Smooth muscle cell of the umbilical artery (primary cell): Measurements from ENCODE around the gene RASIP1. TPM values are rescaled to one million over a fixed set of nuclear protein-coding genes. Genes with fewer than 3 reads are reported as not detected.

Experiments
- total RNA-seq: library from RNA; depleted of rRNA; stranded (reverse); fragments of >200 nt; gene quantifications from 2 replicates; pipeline ENCODE4 v1.2.3, GENCODE V29; 2014

RASIP1 gene, protein sequence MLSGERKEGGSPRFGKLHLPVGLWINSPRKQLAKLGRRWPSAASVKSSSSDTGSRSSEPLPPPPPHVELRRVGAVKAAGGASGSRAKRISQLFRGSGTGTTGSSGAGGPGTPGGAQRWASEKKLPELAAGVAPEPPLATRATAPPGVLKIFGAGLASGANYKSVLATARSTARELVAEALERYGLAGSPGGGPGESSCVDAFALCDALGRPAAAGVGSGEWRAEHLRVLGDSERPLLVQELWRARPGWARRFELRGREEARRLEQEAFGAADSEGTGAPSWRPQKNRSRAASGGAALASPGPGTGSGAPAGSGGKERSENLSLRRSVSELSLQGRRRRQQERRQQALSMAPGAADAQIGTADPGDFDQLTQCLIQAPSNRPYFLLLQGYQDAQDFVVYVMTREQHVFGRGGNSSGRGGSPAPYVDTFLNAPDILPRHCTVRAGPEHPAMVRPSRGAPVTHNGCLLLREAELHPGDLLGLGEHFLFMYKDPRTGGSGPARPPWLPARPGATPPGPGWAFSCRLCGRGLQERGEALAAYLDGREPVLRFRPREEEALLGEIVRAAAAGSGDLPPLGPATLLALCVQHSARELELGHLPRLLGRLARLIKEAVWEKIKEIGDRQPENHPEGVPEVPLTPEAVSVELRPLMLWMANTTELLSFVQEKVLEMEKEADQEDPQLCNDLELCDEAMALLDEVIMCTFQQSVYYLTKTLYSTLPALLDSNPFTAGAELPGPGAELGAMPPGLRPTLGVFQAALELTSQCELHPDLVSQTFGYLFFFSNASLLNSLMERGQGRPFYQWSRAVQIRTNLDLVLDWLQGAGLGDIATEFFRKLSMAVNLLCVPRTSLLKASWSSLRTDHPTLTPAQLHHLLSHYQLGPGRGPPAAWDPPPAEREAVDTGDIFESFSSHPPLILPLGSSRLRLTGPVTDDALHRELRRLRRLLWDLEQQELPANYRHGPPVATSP
- 0.74 and 0.89 TPM in 2 replicates for total RNA-seq

DNA sequence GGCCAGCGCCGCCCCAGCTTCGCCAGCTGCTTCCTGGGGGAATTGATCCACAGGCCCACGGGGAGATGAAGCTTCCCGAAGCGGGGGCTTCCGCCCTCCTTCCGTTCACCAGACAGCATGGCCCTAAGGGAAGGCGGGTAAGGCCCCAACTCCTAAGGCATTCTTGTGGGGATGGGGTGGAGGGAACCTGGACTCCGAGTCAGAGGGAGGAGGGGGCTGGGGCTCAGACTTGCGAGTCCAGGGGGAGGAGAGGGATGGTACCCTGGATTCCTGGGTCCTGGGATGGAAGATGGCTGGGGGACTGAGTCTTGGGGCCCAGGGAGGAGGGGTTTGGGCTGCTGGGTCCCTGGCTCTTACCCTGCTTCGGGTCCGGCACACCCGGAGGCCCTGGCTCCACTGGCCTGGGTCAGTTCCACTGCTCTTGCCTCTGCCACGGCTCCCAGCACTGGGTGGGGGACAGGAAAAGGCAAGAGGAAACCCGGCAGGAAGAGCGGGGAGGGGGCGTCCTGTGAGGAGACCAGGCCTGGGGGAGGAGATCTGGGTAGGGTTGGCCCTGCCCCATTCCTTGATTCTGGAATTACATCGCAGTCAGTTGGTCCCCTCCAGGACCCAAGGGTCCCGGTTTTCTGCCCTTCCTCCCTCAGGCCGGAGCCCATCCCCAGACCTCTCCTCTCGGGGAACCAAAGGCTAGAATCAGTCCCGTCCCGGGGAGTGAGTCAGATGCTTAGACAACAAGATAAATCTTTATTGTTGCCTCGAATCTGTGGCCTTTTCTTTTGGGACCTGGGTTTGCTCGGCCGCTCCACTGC lies at the start of gene RASIP1:
Gene RASIP1 (minus strand): TSS at position 447 of the 809 bp plus-strand sequence. CDS start 328 bp downstream, at position 119.

GRCh38 chr19:48755084-48755641 lies 14.8 kb upstream of the RASIP1 start, which contains the start of gene FGF21:
Gene FGF21, plus strand, starts transcription at chr19:48755524. Its CDS starts 713 bp downstream, at chr19:48756237.

GRCh38 chr19:48752496-48753365 lies 12.3 kb upstream of the RASIP1 start, which contains the start of gene FUT1:
Gene FUT1, minus strand, starts transcription at chr19:48752641. Its CDS starts 1,360 bp downstream, at chr19:48751281.

DNA sequence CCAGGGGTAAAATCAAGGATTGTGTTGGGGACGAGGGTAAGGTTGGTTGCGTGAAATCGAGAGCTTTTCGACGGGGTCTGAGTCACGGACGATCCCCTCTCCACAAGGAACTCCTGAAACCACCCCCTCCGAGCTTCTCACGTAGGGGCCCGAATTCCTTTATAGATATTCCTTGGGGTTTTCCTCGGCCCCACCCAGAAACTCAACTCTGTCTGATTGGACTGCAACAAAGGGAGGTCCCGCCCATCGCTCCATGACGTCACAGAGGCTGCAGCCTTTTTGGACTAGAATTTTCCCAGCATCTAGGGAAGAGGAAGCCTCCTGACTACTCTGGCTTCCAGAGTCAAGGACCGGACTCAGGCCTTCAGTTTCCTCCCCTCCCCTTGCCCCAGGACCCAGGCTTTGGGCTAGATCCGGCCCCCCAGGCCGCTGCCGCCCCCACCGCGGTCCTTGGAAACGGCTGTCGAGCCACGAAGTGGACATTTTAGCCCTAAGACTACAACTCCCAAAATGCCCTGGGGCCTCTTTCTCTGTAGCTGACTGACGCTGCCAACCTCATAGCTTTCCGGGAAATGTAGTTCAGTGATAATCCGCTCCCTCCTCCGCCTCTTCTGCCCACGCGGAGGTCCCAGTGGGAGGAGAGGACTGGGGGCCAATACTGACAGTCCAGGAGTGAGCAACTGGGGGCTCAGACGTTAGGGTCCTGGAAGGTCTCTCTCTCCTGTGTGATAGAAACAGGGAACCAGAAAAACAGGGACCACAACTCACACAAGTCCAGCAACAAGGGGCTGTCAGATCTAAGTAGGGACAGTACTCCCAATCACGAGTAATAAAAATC lies 6.5 kb upstream of the RASIP1 start, which contains the start of gene IZUMO1:
Gene IZUMO1 (minus strand): TSS at position 172 of the 838 bp plus-strand sequence. CDS start 1,050 bp downstream, outside the sequence.

GRCh38 chr19:48719263-48720171 lies 20.9 kb downstream of the RASIP1 start, which contains the start of gene MAMSTR:
Gene MAMSTR, minus strand, starts transcription at chr19:48719725. Its CDS starts 694 bp downstream, at chr19:48719031.

GRCh38 chr19:48695743-48696352 lies 44.6 kb downstream of the RASIP1 start, which contains the start of gene FUT2:
Gene FUT2, plus strand, starts transcription at chr19:48695971. Its CDS starts 6,986 bp downstream, at chr19:48702957.

DNA sequence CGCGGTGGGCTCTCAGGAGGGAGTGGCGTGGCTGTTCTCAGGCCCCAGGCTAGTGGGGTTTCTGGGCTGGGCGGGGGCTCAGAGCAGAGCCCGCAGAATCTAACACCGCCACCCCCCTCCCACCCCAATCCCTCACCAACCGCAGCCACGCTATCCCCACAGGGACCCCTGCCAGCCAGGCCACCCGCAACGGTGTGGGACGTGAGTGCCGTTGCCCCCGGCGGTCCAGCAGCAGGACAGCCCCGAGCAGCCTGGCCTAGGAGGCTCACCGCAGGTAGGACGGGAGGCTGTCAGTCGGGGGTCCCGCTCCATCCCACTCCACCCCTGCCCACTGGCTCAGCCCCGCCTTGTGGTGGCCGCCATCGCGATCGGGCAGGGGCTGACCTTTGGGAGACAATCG lies 67.4 kb downstream of the RASIP1 start, which contains the start of gene NTN5:
Gene NTN5 (minus strand): TSS at position 24 of the 400 bp plus-strand sequence. CDS start 2,031 bp downstream, outside the sequence.

Other genes with a start within 250 kb of the RASIP1 start
- 1.7 and 2.1 TPM in 2 replicates for gene LMTK3, start 228.8 kb downstream of the RASIP1 start, total RNA-seq
- not detected in 2 replicates for gene SULT2B1, start 188.4 kb downstream of the RASIP1 start, total RNA-seq
- gene SPACA4, start 133.9 kb downstream of the RASIP1 start, total RNA-seq = not detected in 2 replicates
- gene FAM83E, start 125.5 kb downstream of the RASIP1 start, total RNA-seq = 0.30 and 0.88 TPM in 2 replicates
- 1,037 and 1,647 TPM in 2 replicates for gene RPL18, start 121.4 kb downstream of the RASIP1 start, total RNA-seq
- gene SPHK2, start 121.1 kb downstream of the RASIP1 start, total RNA-seq = 8.2 and 8.6 TPM in 2 replicates
- 1.2 and 3.3 TPM in 2 replicates for gene DBP, start 103.2 kb downstream of the RASIP1 start, total RNA-seq
- gene CA11, start 94.4 kb downstream of the RASIP1 start, total RNA-seq = 0.18 and 0.30 TPM in 2 replicates
- 0.14 TPM in 1 of 2 replicates, not detected in the other for gene NTN5, start 67.6 kb downstream of the RASIP1 start, total RNA-seq
- not detected in 2 replicates for gene FUT2, start 44.6 kb downstream of the RASIP1 start, total RNA-seq
- 0.55 and 0.59 TPM in 2 replicates for gene MAMSTR, start 20.9 kb downstream of the RASIP1 start, total RNA-seq
- under 0.01 TPM in 1 of 2 replicates, not detected in the other for gene IZUMO1, start 6.3 kb upstream of the RASIP1 start, total RNA-seq
- gene FUT1, start 12.0 kb upstream of the RASIP1 start, total RNA-seq = 0.28 and 0.30 TPM in 2 replicates
- gene FGF21, start 14.9 kb upstream of the RASIP1 start, total RNA-seq = not detected in 2 replicates
- 17.8 and 34.5 TPM in 2 replicates for gene BCAT2, start 70.4 kb upstream of the RASIP1 start, total RNA-seq
- 5.5 and 19.0 TPM in 2 replicates for gene HSD17B14, start 95.9 kb upstream of the RASIP1 start, total RNA-seq
- 4.2 and 6.6 TPM in 2 replicates for gene PLEKHA4, start 128.0 kb upstream of the RASIP1 start, total RNA-seq
- gene PPP1R15A, start 131.8 kb upstream of the RASIP1 start, total RNA-seq = 47.0 and 52.0 TPM in 2 replicates
- 0.09 and 0.30 TPM in 2 replicates for gene TULP2, start 158.1 kb upstream of the RASIP1 start, total RNA-seq
- gene NUCB1, start 159.7 kb upstream of the RASIP1 start, total RNA-seq = 319 and 392 TPM in 2 replicates
- gene DHDH, start 193.1 kb upstream of the RASIP1 start, total RNA-seq = not detected in 2 replicates
- 116 and 123 TPM in 2 replicates for gene BAX, start 214.3 kb upstream of the RASIP1 start, total RNA-seq
- 2,285 and 3,939 TPM in 2 replicates for gene FTL, start 224.7 kb upstream of the RASIP1 start, total RNA-seq